Measurements from ENCODE around the gene CXCR1.

- TF ChIP-seq CTCF (conservative IDR thresholded peaks at IDR 0.05) (no peak), ZFX (IDR thresholded peaks at IDR 0.05) (no peak)
These were observed 5.1 kb downstream of the CXCR1 start for GRCh38 chr2:218161644-218162043.

Measured in C4-2B (cell line).